ENCODE data around the gene LRP1B.

Gene LRP1B

GRCh38 chr2:141591787-141592186 is 539.0 kb downstream of the LRP1B start:
- Histone ChIP-seq H3K4me1 (ENCODE audit: insufficient read depth, low read length, severe bottlenecking) (no peaks in the 10 kb centered on the region), H4K20me1 (ENCODE audit: insufficient read depth, low read length) (no peaks in the 10 kb centered on the region), H3K9ac (ENCODE audit: low read length) (no peak overlapping the region), H3K9me3 (ENCODE audit: low read length) (no peaks in the 10 kb centered on the region), H3K4me3 (ENCODE audit: low read depth, low read length, poor library complexity, severe bottlenecking) (no peak overlapping the region), H3K27me3 (ENCODE audit: insufficient read depth, low read length) (no peaks in the 10 kb centered on the region), H3K4me2 (ENCODE audit: low read length) (no peak overlapping the region), H3K9me2 (ENCODE audit: low read depth, low read length) (no peaks in the 10 kb centered on the region), H3K79me2 (ENCODE audit: insufficient read depth, low read length) (no peaks in the 10 kb centered on the region), H2AFZ (ENCODE audit: low read length) (no peak overlapping the region), H3K36me3 (ENCODE audit: insufficient read depth, low read length) (no peaks in the 10 kb centered on the region), H3K27ac (ENCODE audit: low read depth, low read length, poor library complexity, severe bottlenecking) (no peak overlapping the region), H3F3A (ENCODE audit: insufficient read depth, low read length) (no peaks in the 10 kb centered on the region)
- TF ChIP-seq CTCF (IDR thresholded peaks at IDR 0.05; ENCODE audit: low read length) (no peak), EZH2 (IDR thresholded peaks at IDR 0.05; ENCODE audit: borderline replicate concordance, low read length) (no peak)

- Histone ChIP-seq H3K4me2 (ENCODE audit: low read length) (no peak overlapping the region), H3K79me2 (ENCODE audit: insufficient read depth, low read length) (no peaks in the 10 kb centered on the region), H3K27me3 (ENCODE audit: insufficient read depth, low read length) (no peaks in the 10 kb centered on the region), H3K4me1 (ENCODE audit: insufficient read depth, low read length, severe bottlenecking) (no peaks in the 10 kb centered on the region), H2AFZ (ENCODE audit: low read length) (no peak overlapping the region), H3K36me3 (ENCODE audit: insufficient read depth, low read length) (no peaks in the 10 kb centered on the region), H3F3A (ENCODE audit: insufficient read depth, low read length) (no peaks in the 10 kb centered on the region), H4K20me1 (ENCODE audit: insufficient read depth, low read length) (no peaks in the 10 kb centered on the region), H3K9ac (ENCODE audit: low read length) (no peak overlapping the region), H3K4me3 (ENCODE audit: low read depth, low read length, poor library complexity, severe bottlenecking) (no peak overlapping the region), H3K27ac (ENCODE audit: low read depth, low read length, poor library complexity, severe bottlenecking) (no peak overlapping the region), H3K9me3 (ENCODE audit: low read length) (no peaks in the 10 kb centered on the region), H3K9me2 (ENCODE audit: low read depth, low read length) (no peaks in the 10 kb centered on the region)
- no peak for TF ChIP-seq EZH2 (IDR thresholded peaks at IDR 0.05; ENCODE audit: borderline replicate concordance, low read length)
Measured at GRCh38 chr2:141590620-141591019, 540.2 kb downstream of the LRP1B start.

GRCh38 chr2:141589314-141589713 is 541.5 kb downstream of the LRP1B start:
- Histone ChIP-seq H3K4me3 (ENCODE audit: low read depth, low read length, poor library complexity, severe bottlenecking) (no peak overlapping the region), H3K79me2 (ENCODE audit: insufficient read depth, low read length) (no peaks in the 10 kb centered on the region), H3K9me2 (ENCODE audit: low read depth, low read length) (no peaks in the 10 kb centered on the region), H3K9ac (ENCODE audit: low read length) (no peak overlapping the region), H3K27ac (ENCODE audit: low read depth, low read length, poor library complexity, severe bottlenecking) (no peak overlapping the region), H3K4me1 (ENCODE audit: insufficient read depth, low read length, severe bottlenecking) (no peaks in the 10 kb centered on the region), H4K20me1 (ENCODE audit: insufficient read depth, low read length) (no peaks in the 10 kb centered on the region), H3K4me2 (ENCODE audit: low read length) (no peak overlapping the region), H3K36me3 (ENCODE audit: insufficient read depth, low read length) (no peaks in the 10 kb centered on the region), H3F3A (ENCODE audit: insufficient read depth, low read length) (no peaks in the 10 kb centered on the region), H3K9me3 (ENCODE audit: low read length) (no peaks in the 10 kb centered on the region), H3K27me3 (ENCODE audit: insufficient read depth, low read length) (no peaks in the 10 kb centered on the region), H2AFZ (ENCODE audit: low read length) (no peak overlapping the region)
- TF ChIP-seq CTCF (IDR thresholded peaks at IDR 0.05; ENCODE audit: low read length) (no peak), EZH2 (IDR thresholded peaks at IDR 0.05; ENCODE audit: borderline replicate concordance, low read length) (no peak)

- TF ChIP-seq CTCF (IDR thresholded peaks at IDR 0.05; ENCODE audit: low read length) = no peak
- TF ChIP-seq EZH2 (IDR thresholded peaks at IDR 0.05; ENCODE audit: borderline replicate concordance, low read length) = no peak
- Histone ChIP-seq H2AFZ (ENCODE audit: low read length) (no peak overlapping the region), H3K4me1 (ENCODE audit: insufficient read depth, low read length, severe bottlenecking) (no peaks in the 10 kb centered on the region), H3K9me2 (ENCODE audit: low read depth, low read length) (no peaks in the 10 kb centered on the region), H3K9me3 (ENCODE audit: low read length) (no peaks in the 10 kb centered on the region), H3K36me3 (ENCODE audit: insufficient read depth, low read length) (no peaks in the 10 kb centered on the region), H3K4me3 (ENCODE audit: low read depth, low read length, poor library complexity, severe bottlenecking) (no peak overlapping the region), H3K79me2 (ENCODE audit: insufficient read depth, low read length) (no peaks in the 10 kb centered on the region), H3K4me2 (ENCODE audit: low read length) (no peak overlapping the region), H3K27ac (ENCODE audit: low read depth, low read length, poor library complexity, severe bottlenecking) (no peak overlapping the region), H3K9ac (ENCODE audit: low read length) (no peak overlapping the region), H3F3A (ENCODE audit: insufficient read depth, low read length) (no peaks in the 10 kb centered on the region), H4K20me1 (ENCODE audit: insufficient read depth, low read length) (no peaks in the 10 kb centered on the region), H3K27me3 (ENCODE audit: insufficient read depth, low read length) (no peaks in the 10 kb centered on the region)
Measured at GRCh38 chr2:141586985-141587384, 543.8 kb downstream of the LRP1B start.
